ENCODE measurements around the gene HAVCR1.
A peak's percentile ranks its signal among the peaks of the same experiment; 100 is the strongest.
"Not testable (repeated sequence)": the region's sequence is repeated elsewhere in the genome, so short reads cannot be mapped to it uniquely, and the experiment has no call there.

Gene HAVCR1

DNA sequence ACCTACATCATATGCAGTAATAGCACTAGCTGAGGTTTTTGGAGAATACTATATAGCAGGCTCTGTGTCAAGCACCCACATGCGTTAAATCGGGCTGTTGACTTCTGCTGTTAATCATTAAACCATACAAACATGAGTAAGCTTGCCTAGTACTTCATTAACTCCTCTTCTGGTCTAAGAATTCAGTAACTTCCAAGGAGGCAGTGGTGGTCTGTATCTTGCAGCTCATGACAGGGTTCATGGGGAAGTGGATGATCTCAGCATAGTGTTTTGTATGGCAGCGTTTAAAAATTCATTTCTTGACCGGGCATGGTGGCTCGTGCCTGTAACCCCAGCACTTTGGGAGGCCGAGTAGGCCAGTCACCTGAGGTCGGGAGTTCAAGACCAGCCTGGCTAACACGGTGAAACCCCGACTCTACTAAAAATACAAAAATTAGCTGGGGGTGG lies at the start of gene HAVCR1:
Gene HAVCR1, minus strand, starts transcription at position 24 of the 447 bp plus-strand sequence. CDS start 1,173 bp downstream, outside the sequence.
- no peak for DNase-seq (ENCODE audit: low read depth)

DNA sequence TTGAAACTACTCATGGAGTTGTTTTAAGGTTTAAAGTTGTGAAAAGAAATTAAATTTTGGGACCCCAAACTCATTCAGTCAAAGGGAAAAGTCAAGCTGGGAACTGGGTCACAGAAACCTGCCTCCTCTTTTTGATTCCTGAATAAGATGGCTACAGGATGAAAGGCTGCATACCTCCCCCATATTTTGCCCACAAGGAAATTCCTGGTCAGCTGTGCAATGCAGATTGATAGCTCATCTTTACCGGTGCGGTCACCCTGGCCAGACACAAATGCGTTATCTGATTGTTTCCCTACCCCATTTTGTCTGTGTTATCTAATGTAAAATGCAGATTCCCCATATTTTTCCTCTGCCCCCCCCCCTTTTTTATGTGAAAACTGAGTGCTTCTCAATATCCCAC lies 48.6 kb upstream of the HAVCR1 start:
- DNase-seq (ENCODE audit: low read depth): no peak

DNA sequence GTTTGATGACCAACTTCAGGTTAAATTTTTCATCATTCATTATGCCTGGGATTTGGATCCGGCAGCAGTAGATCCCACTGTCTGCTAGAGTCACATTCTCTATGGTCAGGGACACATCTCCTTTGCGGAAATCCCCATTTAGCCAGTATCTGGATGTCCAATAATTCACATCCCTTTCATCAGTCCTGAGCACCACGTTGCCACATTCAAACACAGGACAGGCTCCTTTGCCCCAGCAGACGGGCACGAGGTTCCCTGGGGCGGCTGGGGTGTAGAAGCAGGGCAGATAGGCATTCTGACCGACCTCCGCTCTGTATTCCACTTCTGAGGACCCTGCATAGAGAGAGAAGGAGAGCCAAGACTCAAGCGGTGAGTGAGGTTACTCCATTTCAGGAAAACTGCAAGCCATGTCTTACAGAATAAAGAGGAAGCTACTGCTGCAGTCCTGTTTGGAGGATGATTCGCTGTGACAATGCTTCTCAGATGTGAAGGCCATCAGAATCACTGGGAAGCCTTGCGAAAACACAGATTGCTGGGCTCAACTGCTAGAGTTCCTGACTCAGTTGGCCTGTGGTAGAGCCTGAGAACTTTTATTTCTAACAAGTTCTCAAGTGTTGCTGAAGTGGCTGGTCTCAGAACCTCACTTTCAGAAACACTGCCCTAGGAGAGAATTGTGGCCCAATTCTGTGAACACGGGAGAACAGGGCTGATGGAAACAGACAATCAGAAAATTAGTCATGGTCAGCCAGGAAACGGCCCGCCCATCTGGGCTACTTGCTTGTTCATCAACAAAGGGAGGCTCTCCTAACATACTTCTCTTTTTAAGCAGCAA lies 47.9 kb upstream of the HAVCR1 start:
- DNase-seq (ENCODE audit: low read depth): no peak

DNA sequence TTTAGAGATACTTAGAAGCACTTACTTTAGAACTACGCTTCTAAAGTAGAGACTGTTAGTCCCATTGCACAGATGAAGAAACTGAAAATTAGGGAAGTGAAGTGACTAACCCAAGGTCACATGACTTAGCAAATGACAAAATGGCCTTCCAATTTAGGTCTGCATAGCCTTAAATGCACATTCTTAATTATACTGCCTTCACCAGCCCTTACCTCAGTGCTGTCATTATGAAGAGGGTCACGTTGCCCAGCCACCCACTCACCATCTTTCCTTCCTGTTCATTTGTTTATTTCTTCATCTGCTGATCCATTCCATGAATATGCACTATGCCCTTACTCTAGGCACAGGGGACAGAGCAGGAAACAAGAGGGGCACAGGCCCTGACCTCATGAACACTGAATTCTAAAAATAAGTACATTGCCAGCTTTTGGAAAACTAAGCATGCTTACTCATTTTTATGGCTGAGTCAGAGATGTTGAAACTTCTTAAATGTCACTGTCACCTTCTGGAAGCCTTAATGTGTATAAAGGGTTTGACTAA lies 41.3 kb upstream of the HAVCR1 start:
- peak; percentile 20 for DNase-seq (ENCODE audit: low read depth)

DNA sequence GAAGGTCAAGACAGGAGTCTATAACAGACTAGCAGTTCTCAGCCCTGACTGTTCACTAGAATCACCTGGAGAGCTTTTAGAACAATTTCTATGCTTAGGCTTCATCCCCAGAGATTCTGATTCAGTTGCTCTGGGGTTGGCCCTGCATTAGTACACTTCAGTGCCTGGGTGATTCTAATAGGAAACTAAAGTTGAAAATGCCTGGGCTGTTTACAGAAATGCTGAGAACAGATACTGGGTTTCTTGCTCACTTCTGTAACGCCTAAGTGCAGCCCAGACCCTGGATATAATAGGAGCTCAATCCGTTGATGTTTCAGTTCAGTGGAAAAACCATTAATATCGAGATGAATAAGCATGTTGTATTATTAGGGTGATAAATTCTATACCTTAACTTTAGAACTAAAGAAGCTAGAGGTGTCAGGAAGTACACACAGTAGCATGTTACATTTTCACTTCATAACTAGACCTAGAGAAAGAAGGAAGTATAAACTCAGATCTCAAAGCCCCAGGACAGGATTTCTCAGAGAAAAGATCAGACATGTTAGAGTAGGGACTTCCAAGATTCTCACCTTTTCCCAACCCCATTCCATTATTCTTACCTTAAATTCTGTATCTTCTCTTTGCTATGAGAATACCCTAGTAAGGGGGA lies 29.6 kb upstream of the HAVCR1 start:
- no peak for DNase-seq (ENCODE audit: low read depth)

DNA sequence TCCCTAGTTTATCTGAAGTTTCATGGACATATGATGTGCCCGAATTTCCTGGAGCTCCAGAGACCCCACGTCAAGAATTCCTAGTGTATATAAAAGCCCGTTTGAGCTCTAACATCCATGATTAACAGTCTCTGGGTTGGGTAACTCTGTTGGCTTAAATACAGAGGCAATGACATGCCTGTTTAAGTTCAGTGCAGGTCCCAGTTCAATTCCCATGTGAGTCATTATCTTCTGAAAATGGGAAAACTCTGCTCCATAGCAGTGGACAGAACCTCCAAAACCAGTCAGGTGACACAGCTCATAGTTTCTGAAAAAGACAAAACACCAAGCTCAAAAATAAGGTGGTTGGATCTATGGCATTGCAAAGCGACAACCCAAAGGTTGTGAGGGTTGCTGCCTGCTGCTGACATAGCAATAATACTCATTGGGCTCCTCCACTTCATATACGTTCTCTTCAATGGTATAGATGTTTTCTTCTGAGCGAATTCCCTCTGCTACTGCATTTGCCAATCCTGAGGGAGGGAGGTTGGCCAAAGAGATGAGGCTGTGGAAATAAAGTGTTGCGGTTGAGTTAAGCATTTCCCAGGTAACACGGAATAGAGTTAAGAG lies 27.9 kb upstream of the HAVCR1 start:
- no peak for DNase-seq (ENCODE audit: low read depth)

DNA sequence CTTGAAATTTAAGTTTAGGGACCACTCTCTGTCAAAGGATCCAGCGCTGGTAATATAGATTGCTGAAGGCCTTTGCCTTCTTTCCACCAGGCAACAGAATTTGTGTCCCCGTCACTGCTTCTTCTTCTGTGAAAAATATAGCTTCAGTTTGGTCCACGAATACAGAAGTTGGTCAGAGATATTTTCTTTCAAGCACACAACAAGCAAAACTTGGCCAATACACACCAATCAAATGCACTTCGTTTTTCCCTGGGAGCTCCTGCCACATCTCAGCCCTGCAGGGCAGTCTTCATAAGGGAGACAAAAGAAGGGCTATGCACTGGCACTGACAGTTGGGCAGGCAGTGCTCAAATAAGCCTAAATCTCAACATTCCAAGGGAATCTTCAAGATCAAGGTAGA lies 27.0 kb upstream of the HAVCR1 start:
- DNase-seq (ENCODE audit: low read depth): no peak

DNA sequence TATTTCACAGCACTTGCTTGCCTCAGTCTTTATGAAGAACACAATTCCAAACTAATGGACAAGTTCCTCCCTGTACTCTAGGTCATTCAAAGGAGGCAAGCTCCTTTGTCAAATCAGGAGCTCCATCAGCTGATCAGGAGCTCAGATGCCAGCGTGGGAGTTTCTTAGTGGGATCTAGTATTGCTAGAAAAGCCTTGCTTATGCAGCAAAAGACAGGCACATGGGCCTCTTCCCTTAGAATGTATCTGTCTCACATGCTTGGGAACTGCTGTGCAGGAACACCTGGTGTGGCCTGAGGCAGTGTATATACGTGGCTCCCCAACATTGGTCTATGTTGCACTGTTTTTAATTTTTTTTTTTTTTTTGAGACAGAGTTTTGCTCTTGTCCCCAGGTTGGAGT lies 21.4 kb upstream of the HAVCR1 start:
- DNase-seq (ENCODE audit: low read depth): no peak

DNA sequence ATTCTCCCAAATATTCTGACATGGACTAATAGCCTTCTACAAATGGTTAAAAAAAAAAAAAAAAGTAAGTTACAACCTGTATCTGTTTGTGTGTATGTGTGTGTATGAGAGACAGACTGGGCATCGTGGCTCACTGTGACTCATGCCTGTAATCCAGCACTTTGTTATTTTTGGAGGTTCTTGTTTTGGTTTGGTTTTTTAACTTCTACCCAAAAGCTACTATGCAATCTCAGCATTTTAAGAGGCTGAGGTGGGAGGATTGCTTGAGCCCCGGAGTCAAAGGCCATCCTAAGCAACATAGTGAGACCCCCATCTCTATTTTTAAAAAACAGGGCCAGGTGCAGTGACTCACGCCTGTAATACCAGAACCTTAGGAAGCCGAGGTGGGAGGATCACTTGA lies 17.6 kb upstream of the HAVCR1 start:
- peak; percentile 41 for DNase-seq (ENCODE audit: low read depth)

DNA sequence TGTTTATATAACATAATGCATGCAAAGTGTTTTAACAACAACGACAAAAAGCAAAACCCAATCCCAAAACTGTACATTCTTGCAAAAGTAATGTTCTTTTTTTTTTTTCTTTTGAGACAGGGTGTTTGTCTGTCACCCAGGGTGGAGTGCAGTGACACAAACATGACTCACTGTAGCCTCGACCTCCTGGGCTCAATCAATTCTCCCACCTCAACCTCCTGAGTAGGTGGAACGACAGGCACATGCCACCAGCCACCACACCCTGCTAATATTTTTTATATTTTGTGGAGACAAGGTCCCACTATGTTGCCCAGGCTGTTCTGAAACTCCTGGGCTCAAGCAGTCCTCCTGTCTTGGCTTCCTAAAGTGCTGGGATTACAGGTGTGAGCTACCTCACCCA lies 13.6 kb upstream of the HAVCR1 start:
- no peak for DNase-seq (ENCODE audit: low read depth)

DNA sequence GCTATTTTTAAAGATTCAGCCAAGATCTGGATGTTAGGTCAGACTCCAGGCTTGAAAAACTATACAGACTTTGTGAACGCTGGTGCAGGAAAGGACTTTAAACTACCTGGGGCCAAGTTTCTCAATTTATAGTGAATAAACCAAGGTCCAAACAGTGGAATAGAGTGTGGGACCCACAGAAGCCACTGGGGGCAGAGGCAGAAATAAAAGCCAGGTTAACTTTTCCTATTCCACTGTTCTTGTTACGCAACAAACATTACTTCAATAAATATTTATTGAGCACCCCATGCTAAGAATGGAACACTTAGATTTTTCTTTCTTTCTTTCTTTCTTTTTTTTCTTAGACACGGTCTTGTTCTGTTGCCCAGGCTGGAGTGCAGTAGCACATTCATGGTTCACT lies 11.0 kb upstream of the HAVCR1 start:
- DNase-seq (ENCODE audit: low read depth): no peak

DNA sequence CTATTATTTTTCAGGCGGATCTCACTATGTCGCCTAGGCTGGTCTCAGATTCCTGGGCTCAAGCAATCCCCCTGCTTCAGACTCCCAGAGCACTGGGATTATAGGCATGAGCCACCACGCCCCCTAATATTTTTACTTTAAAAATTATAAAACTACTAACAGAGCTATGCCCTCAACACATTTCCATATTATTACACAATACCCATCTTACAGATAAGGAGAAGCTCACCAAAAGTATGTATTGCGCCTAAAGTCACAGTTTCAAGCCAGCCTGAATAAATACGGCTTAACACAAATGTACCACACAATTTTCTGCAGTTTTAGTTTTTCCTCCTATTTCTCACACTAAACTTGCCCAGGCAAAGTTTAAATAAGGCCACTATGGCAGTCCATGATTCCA lies 9.9 kb upstream of the HAVCR1 start:
- DNase-seq (ENCODE audit: low read depth): no peak

DNA sequence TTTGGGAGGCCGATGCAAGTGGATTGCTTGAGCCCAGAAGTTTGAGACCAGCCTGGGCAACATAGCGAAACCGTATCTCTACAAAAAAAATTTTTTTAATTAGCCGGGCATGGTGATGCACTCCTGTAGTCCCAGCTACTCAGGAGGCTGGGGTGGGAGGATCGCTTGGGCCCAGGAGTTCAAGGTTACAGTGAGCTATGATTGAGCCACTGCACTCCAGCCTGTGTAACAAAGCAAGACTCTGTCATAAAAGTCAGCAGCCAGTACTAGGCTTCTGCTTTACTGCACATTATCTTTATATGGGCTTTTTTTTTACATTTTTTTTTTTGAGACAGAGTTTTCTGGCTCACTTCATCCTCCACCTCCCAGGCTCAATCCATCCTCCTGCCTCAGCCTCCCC lies 9.4 kb upstream of the HAVCR1 start:
- no peak for DNase-seq (ENCODE audit: low read depth)

DNA sequence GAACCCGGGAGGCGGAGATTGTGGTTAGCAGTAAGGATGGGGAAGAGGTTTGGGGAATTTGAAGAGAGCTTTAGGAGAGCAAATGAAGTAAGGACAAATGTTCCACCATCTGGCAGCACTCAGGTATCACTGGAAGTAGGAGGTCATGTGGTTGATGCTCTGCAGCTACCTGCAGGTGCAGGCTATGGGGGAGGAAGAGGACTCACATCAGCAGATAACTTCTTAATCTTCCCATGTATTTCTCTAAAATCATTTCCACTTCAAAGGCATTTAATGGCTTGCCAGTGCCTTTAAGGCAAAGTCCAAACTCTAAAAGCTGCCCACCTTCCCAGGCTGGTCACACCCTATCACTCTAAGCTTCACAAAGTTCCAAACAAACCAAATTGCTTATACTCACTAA lies 8.1 kb upstream of the HAVCR1 start:
- DNase-seq (ENCODE audit: low read depth): no peak

DNA sequence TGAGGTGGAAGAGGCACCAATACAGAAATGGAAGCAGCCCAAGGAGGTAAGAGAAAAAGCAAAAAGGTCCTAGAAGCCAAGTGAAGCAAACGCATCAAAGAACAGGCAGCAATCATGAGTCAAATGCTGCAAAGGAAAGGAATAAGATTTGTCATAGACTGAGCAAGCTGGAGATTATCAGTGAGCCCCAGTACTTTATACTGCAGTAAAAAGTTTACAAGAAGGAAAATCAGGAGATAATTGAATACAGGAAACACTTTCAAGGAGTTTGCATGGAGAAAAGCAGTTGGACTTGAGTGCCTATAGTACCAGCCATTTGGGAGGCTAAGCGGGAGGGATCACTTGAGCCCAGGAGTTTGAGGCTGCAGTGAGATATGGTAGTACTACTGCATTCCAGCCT lies 7.2 kb upstream of the HAVCR1 start:
- no peak for DNase-seq (ENCODE audit: low read depth)

DNA sequence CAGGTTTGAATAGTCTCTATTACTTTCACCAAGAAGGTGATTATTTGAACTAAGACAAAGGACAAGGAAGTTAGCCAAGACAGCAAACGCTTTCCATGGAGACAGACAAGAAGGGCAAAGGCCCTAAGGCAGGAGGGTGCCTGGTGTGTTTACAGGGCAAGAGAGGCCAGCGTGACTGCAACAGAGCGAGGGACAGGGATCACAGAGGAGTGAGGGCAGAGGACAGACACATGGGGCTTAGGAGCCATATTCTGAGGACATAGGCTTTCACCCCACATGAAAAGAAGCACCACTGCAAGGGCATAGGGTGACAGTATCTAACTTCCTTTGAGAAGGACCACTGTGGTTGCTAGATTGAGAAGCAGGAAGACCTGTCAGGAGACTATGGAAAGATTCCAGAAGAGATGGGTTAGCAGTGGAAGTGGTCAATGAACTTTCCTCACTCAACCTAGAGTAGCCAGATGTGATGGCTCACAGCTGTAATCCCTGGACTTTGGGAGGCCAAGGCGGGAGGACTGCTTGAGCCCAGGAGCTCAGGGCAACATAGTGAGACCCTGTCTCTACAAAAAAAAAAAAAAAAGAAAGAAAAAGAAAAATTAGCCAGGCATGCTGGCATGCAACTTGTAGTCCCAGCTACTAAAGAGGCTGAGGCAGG lies 5.0 kb upstream of the HAVCR1 start:
- no peak for DNase-seq (ENCODE audit: low read depth)

DNA sequence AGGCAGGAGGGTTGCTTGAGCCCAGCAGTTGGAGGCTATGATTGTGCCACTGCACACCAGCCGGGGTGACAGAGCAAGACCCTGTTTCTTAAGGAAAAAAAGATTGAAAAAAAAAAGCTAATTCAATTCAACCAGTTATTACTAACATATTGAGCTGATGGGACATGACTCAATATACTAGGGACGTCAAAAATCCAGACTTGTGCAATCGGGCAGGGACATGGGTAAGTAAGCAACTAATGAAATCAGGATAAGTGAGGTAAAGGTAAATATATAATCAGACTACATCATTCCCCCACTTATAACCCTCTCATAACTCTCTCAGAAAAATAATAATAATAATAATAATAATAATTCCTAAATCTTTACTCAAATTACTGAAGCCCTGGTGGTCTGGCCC lies 975 bp upstream of the HAVCR1 start:
- DNase-seq (ENCODE audit: low read depth): no peak

DNA sequence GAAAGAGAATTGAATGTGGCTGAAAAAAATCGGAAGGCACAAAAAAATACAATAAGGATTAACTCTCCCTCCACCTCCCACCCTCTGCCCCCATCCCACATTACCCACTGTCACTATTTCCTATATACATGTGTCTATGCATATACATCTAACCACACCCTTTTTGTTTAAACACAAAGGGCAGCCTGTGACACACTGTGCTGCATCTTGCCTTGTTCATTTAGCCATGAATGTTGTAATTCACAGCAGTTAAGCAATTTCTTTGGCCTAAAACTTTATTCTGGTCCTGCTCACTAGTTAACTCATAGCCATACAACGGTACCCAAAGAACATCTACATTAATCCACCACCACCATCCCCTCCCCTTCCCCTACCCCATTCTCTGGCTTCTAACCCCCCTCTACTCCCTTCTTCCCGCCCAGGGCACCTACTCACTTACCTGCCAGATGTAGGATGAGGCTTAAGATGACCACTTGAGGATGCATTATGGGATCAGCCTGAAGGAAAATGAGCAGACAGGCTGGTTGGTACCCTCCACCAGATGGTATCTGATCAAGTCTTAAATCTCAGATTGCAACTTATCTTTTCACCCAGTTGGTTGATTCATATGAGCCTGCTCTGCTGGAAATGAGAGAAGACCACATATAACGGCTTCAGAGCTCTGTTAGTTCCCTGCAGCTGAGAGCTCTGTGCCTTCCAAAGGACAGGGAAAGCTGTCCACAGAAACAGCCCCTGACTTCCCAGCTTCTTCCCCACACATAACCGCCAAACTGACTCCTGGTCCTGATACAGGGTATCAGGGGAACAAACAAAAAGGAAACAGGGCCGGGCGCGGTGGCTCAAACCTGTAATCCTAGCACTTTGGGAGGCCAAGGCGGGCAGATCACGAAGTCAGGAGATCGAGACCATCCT lies 1.2 kb downstream of the HAVCR1 start:
- no peak for DNase-seq (ENCODE audit: low read depth)

DNA sequence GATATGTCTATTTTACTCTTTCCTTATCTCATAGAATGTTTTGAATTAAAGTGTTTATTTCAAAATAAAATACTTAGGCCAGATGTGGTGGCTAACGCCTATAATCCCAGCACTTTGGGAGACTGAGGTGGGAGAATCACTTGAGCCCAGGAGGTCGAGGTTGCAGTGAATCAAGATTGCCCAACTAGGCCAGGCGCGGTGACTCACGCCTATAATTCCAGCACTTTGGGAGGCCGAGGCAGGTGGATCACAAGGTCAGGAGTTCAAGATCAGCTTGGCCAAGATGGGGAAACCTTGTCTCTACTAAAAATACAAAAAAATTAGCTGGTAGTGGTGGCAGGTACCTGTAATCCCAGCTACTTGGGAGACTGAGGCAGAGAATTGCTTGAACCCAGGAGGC lies 2.1 kb downstream of the HAVCR1 start:
- not testable (repeated sequence) for DNase-seq (ENCODE audit: low read depth)

DNA sequence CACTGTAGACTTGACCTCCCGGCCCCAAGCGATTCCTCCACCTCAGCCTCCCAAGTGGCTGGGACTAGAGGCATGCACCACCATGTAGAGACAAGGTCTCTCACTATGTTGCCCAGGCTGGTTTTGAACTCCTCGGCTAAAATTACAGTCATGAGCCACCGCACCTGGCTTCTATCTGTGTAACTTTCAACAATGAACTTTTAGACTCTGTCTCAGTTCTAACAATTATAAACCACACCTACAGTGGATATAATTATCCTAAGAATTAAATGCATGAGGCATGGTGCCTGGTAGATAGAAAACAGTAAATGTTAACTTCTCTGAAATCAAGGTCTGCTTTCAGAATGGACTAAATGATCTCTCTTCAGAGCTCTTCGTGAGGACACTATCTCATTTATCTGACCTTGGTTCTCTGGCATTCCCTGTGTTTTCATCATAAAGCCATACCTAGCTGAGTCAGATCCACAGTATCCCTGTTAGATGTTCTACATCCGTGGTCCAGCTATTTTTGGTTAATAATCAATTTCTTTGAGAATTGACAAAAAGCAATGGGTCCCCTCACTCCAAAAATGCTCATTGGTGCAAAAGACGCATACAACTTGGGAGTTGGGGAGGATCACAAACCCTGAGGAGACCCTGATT lies 7.2 kb downstream of the HAVCR1 start:
- no peak for DNase-seq (ENCODE audit: low read depth)

DNA sequence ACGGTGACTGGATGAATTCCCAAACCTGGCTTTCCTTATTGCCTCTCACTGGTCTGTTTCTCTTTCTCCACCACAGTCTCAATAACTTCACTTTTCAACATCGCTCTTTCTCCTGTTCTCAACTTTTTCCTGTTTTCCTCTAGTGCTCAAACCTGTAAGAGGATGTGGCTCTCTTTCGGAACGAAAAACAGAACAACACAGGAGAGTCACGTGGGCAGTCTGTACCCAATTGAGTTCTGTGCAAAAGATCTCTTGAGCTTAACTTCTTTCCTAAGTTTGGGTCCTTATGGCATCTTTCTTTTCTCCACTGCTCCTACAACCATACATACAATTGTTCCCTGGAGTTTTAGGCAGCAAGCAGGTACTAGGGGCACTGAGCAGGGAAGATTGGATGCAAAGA lies 8.9 kb downstream of the HAVCR1 start:
- no peak for DNase-seq (ENCODE audit: low read depth)

All from iris pigment epithelial cell (primary cell).